C4-2B (cell line): ENCODE measurements around the gene SLC13A2.
A peak's percentile ranks its signal among the peaks of the same experiment; 100 is the strongest.

Experiments
- H3K27ac ChIP-seq: fragments of 450-650 bp; 2 replicates; pipeline ENCODE4 v1.5.1; 2017
- CTCF ChIP-seq: fragments of 450-650 bp; conservative IDR thresholded peaks from 2 replicates; pipeline ENCODE4 v1.5.1; 2017; ENCODE audit warnings: mild to moderate bottlenecking
- ZFX ChIP-seq: fragments of 450-650 bp; IDR thresholded peaks from 2 replicates; pipeline ENCODE4 v1.6.1; 2017

SLC13A2 gene

GRCh38 chr17:28495635-28496034 lies 22.2 kb downstream of the SLC13A2 start:
- peak overlapping the region; percentile 68; the same call in 1 of the 2 replicates for H3K27ac ChIP-seq
- TF ChIP-seq CTCF: no peak
- TF ChIP-seq ZFX: no peak

GRCh38 chr17:28497931-28498330 lies 24.5 kb downstream of the SLC13A2 start:
- H3K27ac ChIP-seq: peak overlapping the region; percentile 68
- TF ChIP-seq CTCF (no peak), ZFX (no peak)

DNA sequence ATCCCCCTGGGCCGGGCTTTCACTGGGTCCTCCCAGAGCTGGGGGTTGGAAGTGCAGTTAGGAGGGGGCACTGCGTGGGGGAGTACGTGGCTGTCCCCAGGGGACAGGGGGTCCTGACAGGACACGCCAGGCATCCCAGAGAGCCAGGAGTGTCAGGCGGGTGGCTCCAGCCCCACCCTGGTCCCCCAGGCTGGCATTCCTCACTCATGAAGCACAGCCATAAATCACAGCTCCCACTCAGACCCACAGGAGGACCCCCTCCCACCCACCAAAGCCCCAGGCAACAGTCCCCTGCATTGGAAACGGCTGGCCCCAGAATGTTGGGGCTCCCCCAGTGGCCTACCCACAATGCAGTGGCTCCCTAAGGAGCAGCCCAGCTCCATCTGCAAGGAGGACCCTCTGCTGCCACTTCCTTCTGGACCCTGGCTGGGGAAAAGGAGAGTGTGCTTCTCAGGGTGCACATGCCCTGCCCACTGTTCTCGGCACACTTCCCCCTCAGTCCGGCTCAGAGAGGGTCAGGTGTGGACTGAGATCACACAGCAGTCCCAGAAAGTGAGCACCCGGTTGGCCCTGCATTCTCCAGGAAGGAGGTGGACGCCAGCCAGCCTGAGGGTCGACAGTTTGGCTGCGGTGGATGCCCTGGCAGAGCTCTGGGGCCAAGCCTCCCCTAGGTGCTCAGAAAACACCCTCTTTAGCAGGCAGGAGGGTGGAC lies 25.4 kb downstream of the SLC13A2 start:
- TF ChIP-seq ZFX (no peak), CTCF (no peak)
- H3K27ac ChIP-seq: peak overlapping the region; percentile 68

- peak overlapping the region; percentile 68; the same call in 1 of the 2 replicates for H3K27ac ChIP-seq
These were observed 25.9 kb downstream of the SLC13A2 start for GRCh38 chr17:28499364-28499664.

DNA sequence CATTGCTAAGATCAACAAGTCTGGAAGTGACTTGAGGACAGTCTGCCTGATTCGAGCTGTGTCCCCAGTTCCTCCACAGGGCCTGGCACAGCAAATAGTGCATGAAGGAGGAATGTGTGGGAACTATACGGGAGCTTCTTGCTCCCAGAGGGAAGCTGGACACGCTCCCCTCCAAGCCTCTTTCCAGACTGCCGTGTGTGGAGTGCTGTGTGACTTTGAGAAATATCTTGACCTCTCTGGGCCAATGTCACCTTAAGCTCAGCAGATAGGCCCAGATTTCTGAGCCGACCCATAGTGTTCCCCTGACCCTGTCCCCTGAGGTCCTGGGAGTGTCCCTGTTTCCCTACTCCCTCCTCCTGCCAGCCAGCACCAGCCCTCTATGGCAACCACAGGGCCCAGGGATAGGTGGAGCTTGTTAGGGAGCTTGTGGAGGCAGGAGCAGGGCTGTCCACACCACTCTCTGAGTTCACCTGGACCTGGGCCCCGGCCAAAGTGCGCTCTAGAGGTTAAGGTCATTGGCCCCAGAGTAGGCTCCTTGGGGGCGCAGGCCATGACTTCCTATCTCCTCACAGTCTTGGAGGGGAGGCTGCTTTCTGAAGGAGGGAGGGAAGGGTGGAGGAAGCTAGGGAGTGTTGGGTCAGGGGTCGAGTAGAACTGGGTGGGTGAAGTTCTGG lies 26.4 kb downstream of the SLC13A2 start:
- no peak overlapping the region for H3K27ac ChIP-seq
- TF ChIP-seq ZFX: no peak
- no peak for TF ChIP-seq CTCF

More at GRCh38 chr17:28499364-28499664, 25.9 kb downstream of the SLC13A2 start:
- TF ChIP-seq ZFX (no peak), CTCF (no peak)

DNA sequence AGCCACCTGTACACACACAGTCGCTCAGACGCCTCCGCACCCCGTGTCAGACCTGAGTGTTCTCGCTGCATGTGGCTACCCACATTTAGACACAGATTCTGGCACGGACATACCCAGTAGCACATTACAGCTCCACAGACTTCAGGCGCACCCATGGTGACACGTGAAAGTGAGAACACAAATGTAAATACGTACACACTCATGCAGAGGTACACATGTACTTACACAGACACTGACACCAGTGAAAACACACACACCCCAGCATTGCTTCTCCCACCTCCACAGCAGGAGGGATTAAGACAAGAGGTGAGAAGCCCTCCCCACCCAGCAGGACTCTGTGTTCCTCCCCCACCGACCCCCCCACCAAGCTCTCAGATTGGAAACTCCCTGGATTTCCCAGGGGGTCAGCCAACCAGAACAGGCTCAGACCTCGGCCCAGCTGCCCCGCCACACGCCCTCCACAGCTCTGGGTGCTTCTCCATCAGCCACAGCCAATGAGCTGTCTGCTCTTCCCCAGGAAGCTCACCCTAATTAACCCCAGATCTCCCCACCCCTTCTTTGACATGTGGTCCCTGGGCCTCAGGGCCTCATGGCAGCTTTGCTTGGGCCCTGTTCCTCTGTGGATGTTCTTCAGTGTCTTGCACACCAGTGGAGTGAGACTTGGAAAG lies 27.4 kb downstream of the SLC13A2 start:
- no peak overlapping the region for H3K27ac ChIP-seq
- TF ChIP-seq ZFX: no peak
- TF ChIP-seq CTCF: no peak
